Activated T-helper 1 cell treated with anti-CD3 and anti-CD28 coated beads, Interleukin-12 subunit alpha, Interleukin-12 subunit beta, Interleukin-2, Interleukin-4 antibody, amounts not matched to agents 30 ng/mL and 10 ng/mL and 1 ng/mL, durations not matched to agents 14 hours and 24 hours and 36 hours (primary cell): ENCODE data around the gene PRC1. TPM values are rescaled to one million over a fixed set of nuclear protein-coding genes. Genes with fewer than 3 reads are reported as not detected.

Source experiments
- DNase-seq: peaks from one replicate; pipeline ENCODE4 v3.0.0; 2021; ENCODE audit warnings: low spot score
- H3K27ac Mint-ChIP-seq: one replicate; pipeline ENCODE4 v1.8.0; 2021; ENCODE audit warnings: mild to moderate bottlenecking, mixed read lengths
- H3K27me3 Mint-ChIP-seq: one replicate; pipeline ENCODE4 v1.8.0; 2022; ENCODE audit warnings: mild to moderate bottlenecking, moderate library complexity, mixed read lengths; ENCODE audit not compliant: insufficient read depth
- H3K36me3 Mint-ChIP-seq: one replicate; pipeline ENCODE4 v1.8.0; 2021; ENCODE audit warnings: low read depth, mixed read lengths
- H3K4me1 Mint-ChIP-seq: one replicate; pipeline ENCODE4 v1.8.0; 2021; ENCODE audit warnings: low read depth, mixed read lengths
- H3K4me3 Mint-ChIP-seq: one replicate; pipeline ENCODE4 v1.8.0; 2021; ENCODE audit warnings: mild to moderate bottlenecking, moderate library complexity, mixed read lengths
- H3K9me3 Mint-ChIP-seq: one replicate; pipeline ENCODE4 v1.8.0; 2021; ENCODE audit warnings: mixed read lengths
- intact Hi-C: fragments of 100-400 bp; cut with micrococcal nuclease; formaldehyde crosslinking; loops from one replicate; pipeline ENCODE4 v1.15.1; 2024
- total RNA-seq: library from RNA; stranded (reverse); gene quantifications from 2 replicates; pipeline ENCODE4 v1.2.3, GENCODE V29; 2022

PRC1 gene
- total RNA-seq, 1 donor from 2014 or later: 78.4 TPM

- intact Hi-C loops: no loop called here
- Mint-ChIP-seq H3K4me1 (peaks cover 49% of the 10 kb centered on the region), H3K4me3 (no peak overlapping the region), H3K27ac (peak overlapping the region; percentile 74), H3K27me3 (no peaks in the 10 kb centered on the region), H3K9me3 (no peaks in the 10 kb centered on the region), H3K36me3 (peaks cover 26% of the 10 kb centered on the region)
- no peak for DNase-seq
Measured at GRCh38 chr15:90986790-90987507, 7.4 kb downstream of the PRC1 start.

GRCh38 chr15:90982135-90982534 is 12.2 kb downstream of the PRC1 start:
- Mint-ChIP-seq H3K27me3 (no peaks in the 10 kb centered on the region), H3K4me3 (peak overlapping the region; percentile 17), H3K36me3 (peaks cover 51% of the 10 kb centered on the region), H3K9me3 (no peaks in the 10 kb centered on the region), H3K4me1 (peaks cover 34% of the 10 kb centered on the region), H3K27ac (peak overlapping the region; percentile 67)
- no peak for DNase-seq
- intact Hi-C loops: loop anchor here (1.0 kb wide), 1 partner anchor 10 kb away; no protein-coding TSS in a partner anchor

- H3K4me1 Mint-ChIP-seq: peaks cover 31% of the 10 kb centered on the region
- H3K9me3 Mint-ChIP-seq: no peaks in the 10 kb centered on the region
- no peak for DNase-seq
- peak overlapping the region; percentile 67 for H3K27ac Mint-ChIP-seq
- H3K4me3 Mint-ChIP-seq: no peak overlapping the region
- intact Hi-C loops: loop anchor here (1.0 to 2.0 kb wide), 2 partner anchors 11 to 15 kb away; no protein-coding TSS in a partner anchor
- no peaks in the 10 kb centered on the region for H3K27me3 Mint-ChIP-seq
- H3K36me3 Mint-ChIP-seq: peaks cover 53% of the 10 kb centered on the region
Measured at GRCh38 chr15:90981681-90982080, 12.7 kb downstream of the PRC1 start.

GRCh38 chr15:90979582-90979981 is 14.8 kb downstream of the PRC1 start:
- intact Hi-C loops: no loop called here
- no peaks in the 10 kb centered on the region for H3K9me3 Mint-ChIP-seq
- H3K4me3 Mint-ChIP-seq: no peak overlapping the region
- H3K27me3 Mint-ChIP-seq: no peaks in the 10 kb centered on the region
- no peak for DNase-seq
- H3K36me3 Mint-ChIP-seq: peaks cover 60% of the 10 kb centered on the region
- H3K27ac Mint-ChIP-seq: peak overlapping the region; percentile 61
- H3K4me1 Mint-ChIP-seq: peaks cover 31% of the 10 kb centered on the region

- Mint-ChIP-seq H3K9me3 (no peaks in the 10 kb centered on the region), H3K27me3 (no peaks in the 10 kb centered on the region), H3K27ac (no peak overlapping the region), H3K4me1 (no peaks in the 10 kb centered on the region), H3K36me3 (peaks cover 51% of the 10 kb centered on the region), H3K4me3 (no peak overlapping the region)
- no peak for DNase-seq
- intact Hi-C loops: no loop called here
Measured at GRCh38 chr15:90974216-90974615, 20.1 kb downstream of the PRC1 start.

GRCh38 chr15:90972133-90972532 is 22.2 kb downstream of the PRC1 start:
- no peak overlapping the region for H3K4me3 Mint-ChIP-seq
- H3K9me3 Mint-ChIP-seq: no peaks in the 10 kb centered on the region
- H3K27ac Mint-ChIP-seq: no peak overlapping the region
- DNase-seq: no peak
- H3K36me3 Mint-ChIP-seq: peaks cover 49% of the 10 kb centered on the region
- H3K27me3 Mint-ChIP-seq: no peaks in the 10 kb centered on the region
- intact Hi-C loops: no loop called here
- no peaks in the 10 kb centered on the region for H3K4me1 Mint-ChIP-seq

- H3K27me3 Mint-ChIP-seq: no peaks in the 10 kb centered on the region
- H3K9me3 Mint-ChIP-seq: no peaks in the 10 kb centered on the region
- peaks cover 48% of the 10 kb centered on the region for H3K36me3 Mint-ChIP-seq
- no peak overlapping the region for H3K27ac Mint-ChIP-seq
- no peak overlapping the region for H3K4me3 Mint-ChIP-seq
- intact Hi-C loops: no loop called here
- DNase-seq: no peak
- no peaks in the 10 kb centered on the region for H3K4me1 Mint-ChIP-seq
Measured at GRCh38 chr15:90970274-90970673, 24.1 kb downstream of the PRC1 start.

- intact Hi-C loops: no loop called here
- Mint-ChIP-seq H3K27ac (no peak overlapping the region), H3K9me3 (no peaks in the 10 kb centered on the region), H3K27me3 (no peaks in the 10 kb centered on the region), H3K4me1 (no peaks in the 10 kb centered on the region), H3K4me3 (no peak overlapping the region), H3K36me3 (peaks cover 48% of the 10 kb centered on the region)
- DNase-seq: no peak
Measured at GRCh38 chr15:90968434-90968833, 25.9 kb downstream of the PRC1 start.

- peaks cover 49% of the 10 kb centered on the region for H3K36me3 Mint-ChIP-seq
- intact Hi-C loops: loop anchor here (2.0 kb wide), 1 partner anchor 14 kb away; no protein-coding TSS in a partner anchor
- no peak for DNase-seq
- no peaks in the 10 kb centered on the region for H3K4me1 Mint-ChIP-seq
- H3K27me3 Mint-ChIP-seq: no peaks in the 10 kb centered on the region
- no peak overlapping the region for H3K4me3 Mint-ChIP-seq
- no peaks in the 10 kb centered on the region for H3K9me3 Mint-ChIP-seq
- H3K27ac Mint-ChIP-seq: no peak overlapping the region
Measured at GRCh38 chr15:90967206-90967605, 27.1 kb downstream of the PRC1 start.

- no peak overlapping the region for H3K27ac Mint-ChIP-seq
- DNase-seq: no peak
- no peaks in the 10 kb centered on the region for H3K27me3 Mint-ChIP-seq
- intact Hi-C loops: loop anchor here (2.0 kb wide), 1 partner anchor 15 kb away; no protein-coding TSS in a partner anchor
- H3K4me1 Mint-ChIP-seq: no peaks in the 10 kb centered on the region
- H3K9me3 Mint-ChIP-seq: no peaks in the 10 kb centered on the region
- H3K4me3 Mint-ChIP-seq: no peak overlapping the region
- H3K36me3 Mint-ChIP-seq: peaks cover 55% of the 10 kb centered on the region
Measured at GRCh38 chr15:90966262-90966661, 28.1 kb downstream of the PRC1 start.

GRCh38 chr15:90962021-90962420 is 32.3 kb downstream of the PRC1 start:
- no peak overlapping the region for H3K4me3 Mint-ChIP-seq
- peaks cover 49% of the 10 kb centered on the region for H3K36me3 Mint-ChIP-seq
- H3K9me3 Mint-ChIP-seq: no peaks in the 10 kb centered on the region
- peaks cover 8% of the 10 kb centered on the region for H3K4me1 Mint-ChIP-seq
- no peak overlapping the region for H3K27ac Mint-ChIP-seq
- H3K27me3 Mint-ChIP-seq: no peaks in the 10 kb centered on the region
- DNase-seq: no peak
- intact Hi-C loops: no loop called here

GRCh38 chr15:90960298-90961091 is 33.8 kb downstream of the PRC1 start:
- H3K27ac Mint-ChIP-seq: no peak overlapping the region
- H3K4me3 Mint-ChIP-seq: no peak overlapping the region
- DNase-seq: no peak
- peaks cover 15% of the 10 kb centered on the region for H3K4me1 Mint-ChIP-seq
- no peaks in the 10 kb centered on the region for H3K27me3 Mint-ChIP-seq
- intact Hi-C loops: no loop called here
- H3K9me3 Mint-ChIP-seq: no peaks in the 10 kb centered on the region
- peaks cover 44% of the 10 kb centered on the region for H3K36me3 Mint-ChIP-seq

- DNase-seq: no peak
- Mint-ChIP-seq H3K27me3 (no peaks in the 10 kb centered on the region), H3K36me3 (peaks cover 39% of the 10 kb centered on the region), H3K9me3 (no peaks in the 10 kb centered on the region), H3K27ac (no peak overlapping the region), H3K4me1 (peaks cover 15% of the 10 kb centered on the region), H3K4me3 (no peak overlapping the region)
- intact Hi-C loops: loop anchor here (10.0 kb wide), 1 partner anchor 1625 kb away; the partner anchor contains the start of gene POLG
Measured at GRCh38 chr15:90959894-90960293, 34.4 kb downstream of the PRC1 start.
